Fibroblast of pulmonary artery (primary cell): ENCODE measurements around the gene ROCK2.
"Not testable (repeated sequence)": the region's sequence is repeated elsewhere in the genome, so short reads cannot be mapped to it uniquely, and the experiment has no call there.

Source experiments
- DNase-seq: peaks from one replicate; pipeline ENCODE4 v3.0.0-alpha.2; 2010; ENCODE audit warnings: low read depth
- H3K4me3 ChIP-seq: replicated peaks from 2 replicates; pipeline ENCODE4 v1.5.1; 2011; ENCODE audit warnings: low read depth, mild to moderate bottlenecking, control low read depth, low read length, moderate library complexity
- TF ChIP-seq, protein P1 (sequence below): IDR thresholded peaks from 2 replicates; pipeline ENCODE4 v1.5.1; 2011; ENCODE audit warnings: mild to moderate bottlenecking, control low read depth, low read length, inconsistent platforms; ENCODE audit errors: missing control alignments

ROCK2 gene

DNA sequence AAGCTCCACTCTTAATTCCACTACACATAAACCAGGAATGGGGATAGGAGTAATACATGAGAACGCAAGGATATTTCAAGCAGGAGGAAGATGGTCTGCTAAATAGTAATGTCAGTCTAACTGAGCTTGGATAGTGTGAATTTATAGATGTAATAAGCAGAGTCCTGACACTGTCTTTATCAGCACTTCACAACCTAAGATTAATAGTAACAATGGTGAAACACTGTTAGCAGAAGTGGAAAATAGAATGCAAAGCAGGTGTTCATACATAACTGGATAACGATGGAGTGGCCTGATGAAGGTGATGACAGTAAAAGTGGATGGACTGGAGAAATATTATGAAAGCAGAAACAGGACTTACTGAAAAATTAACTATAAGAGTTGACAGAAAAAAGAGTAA, 80.4 kb downstream of the ROCK2 start:
- no peak for DNase-seq
- H3K4me3 ChIP-seq: no peak overlapping the region
- TF ChIP-seq, protein P1, sequence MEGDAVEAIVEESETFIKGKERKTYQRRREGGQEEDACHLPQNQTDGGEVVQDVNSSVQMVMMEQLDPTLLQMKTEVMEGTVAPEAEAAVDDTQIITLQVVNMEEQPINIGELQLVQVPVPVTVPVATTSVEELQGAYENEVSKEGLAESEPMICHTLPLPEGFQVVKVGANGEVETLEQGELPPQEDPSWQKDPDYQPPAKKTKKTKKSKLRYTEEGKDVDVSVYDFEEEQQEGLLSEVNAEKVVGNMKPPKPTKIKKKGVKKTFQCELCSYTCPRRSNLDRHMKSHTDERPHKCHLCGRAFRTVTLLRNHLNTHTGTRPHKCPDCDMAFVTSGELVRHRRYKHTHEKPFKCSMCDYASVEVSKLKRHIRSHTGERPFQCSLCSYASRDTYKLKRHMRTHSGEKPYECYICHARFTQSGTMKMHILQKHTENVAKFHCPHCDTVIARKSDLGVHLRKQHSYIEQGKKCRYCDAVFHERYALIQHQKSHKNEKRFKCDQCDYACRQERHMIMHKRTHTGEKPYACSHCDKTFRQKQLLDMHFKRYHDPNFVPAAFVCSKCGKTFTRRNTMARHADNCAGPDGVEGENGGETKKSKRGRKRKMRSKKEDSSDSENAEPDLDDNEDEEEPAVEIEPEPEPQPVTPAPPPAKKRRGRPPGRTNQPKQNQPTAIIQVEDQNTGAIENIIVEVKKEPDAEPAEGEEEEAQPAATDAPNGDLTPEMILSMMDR: no peak

DNA sequence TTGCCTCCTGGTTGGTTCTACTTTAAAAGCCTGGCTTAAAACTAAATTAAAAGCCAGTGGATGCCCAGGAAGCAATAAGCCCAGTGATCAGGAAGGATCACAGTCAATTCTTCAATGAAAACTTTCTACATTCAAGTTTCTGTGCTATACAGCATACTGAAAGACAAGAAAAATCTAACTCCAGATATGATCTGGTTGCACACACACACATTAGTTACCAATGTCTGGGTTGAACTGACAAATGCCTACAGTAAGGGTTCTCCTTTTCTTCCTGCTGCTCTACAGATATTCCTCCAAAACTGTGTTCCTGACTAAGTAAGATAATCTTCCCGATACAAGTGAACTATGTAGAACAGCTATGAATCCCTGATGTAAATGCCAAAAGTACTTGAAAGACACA, 81.3 kb downstream of the ROCK2 start:
- DNase-seq: no peak
- TF ChIP-seq, protein P1: no peak
- H3K4me3 ChIP-seq: no peak overlapping the region

DNA sequence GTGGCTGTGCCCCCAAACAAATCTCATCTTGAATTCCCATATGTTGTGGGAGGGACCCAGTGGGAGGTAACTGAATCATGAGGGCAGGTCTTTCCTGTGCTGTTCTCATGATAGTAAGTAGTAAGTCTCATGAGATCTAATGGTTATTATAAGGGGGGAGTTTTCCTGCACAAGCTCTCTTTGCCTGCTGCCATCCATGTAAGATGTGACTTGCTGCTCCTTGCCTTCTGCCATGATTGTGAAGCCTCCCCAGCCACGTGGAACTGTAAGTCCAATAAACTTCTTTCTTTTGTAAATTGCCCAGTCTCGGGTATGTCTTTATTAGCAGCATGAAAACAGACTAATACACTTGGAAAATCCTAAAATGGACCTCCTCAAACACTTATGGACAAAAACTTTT, 82.0 kb downstream of the ROCK2 start:
- DNase-seq, H3K4me3 ChIP-seq: not testable (repeated sequence)

DNA sequence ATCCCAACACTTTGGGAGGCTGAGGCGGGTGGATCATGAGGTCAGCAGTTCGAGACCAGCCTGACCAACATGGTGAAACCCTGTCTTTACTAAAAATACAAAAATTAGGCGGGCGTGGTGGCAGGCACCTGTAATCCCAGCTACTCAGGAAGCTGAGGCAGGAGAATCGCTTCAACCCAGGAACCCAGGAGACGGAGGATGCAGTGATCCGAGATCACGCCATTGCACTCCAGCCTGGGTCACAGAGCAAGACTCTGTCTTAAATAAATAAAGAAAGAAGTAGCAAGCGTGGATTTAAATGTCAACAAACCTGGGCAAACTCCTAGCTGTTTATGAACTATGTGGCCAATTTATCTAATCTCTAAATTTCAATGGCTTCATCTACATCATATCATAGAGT, 82.9 kb downstream of the ROCK2 start:
- not testable (repeated sequence) for DNase-seq, H3K4me3 ChIP-seq

DNA sequence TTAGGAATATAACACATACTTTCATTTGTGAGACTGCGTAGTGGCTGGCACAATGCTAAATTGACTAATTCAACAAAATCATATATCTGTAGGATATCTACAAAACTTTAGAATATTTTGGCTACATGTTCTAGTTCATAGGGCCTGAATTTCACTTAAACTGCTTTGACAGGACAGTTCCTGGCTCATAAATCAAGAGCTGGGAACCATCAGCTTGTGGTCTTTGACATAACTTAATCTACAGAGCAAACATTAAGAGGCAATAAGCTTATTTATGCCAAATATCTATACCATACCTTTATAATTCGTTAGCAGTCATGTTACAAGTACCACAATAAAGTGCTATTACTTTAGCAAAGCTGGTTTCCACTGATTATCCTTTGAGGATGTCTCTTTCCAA, 83.5 kb downstream of the ROCK2 start:
- H3K4me3 ChIP-seq: no peak overlapping the region
- TF ChIP-seq, protein P1: no peak
- DNase-seq: no peak

DNA sequence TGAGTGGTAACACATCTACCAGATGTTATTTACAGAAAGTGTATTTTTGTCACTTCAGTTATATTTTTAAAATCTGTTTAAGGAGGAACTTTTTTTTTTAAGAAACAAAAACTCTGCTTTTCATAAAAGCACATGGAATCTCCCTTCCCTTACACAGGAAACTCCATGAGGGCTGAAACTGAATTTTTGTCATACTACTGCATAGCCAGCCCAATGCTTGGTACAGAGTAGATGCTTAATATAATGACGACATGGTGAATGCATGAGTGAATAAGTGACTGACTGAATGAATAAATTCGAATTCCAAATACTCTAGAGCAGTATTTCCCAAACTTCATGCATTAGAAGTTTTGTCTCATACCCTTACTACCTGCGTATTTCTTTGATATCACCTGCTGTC, 86.5 kb downstream of the ROCK2 start:
- TF ChIP-seq, protein P1: no peak
- H3K4me3 ChIP-seq: no peak overlapping the region
- DNase-seq: no peak

DNA sequence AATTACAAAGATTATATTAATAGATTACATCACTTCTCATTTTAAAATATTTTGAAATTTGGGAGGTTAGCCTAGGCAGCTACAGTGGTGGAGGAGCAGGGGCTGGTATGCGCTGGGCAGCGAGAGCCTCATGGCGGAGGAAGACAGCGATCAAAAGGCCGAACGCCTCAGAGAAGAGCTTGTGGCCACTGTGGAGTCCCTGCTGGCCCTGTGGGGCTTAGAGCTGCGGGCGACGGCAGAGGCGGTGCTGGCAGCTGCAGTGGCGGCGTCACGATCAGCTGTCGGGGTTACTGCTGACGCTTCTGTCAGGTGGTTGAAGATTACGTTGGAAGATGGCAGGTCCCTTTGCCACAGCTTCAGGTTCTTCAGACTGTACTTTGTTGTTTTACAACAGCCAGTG, 87.4 kb downstream of the ROCK2 start:
- TF ChIP-seq, protein P1: no peak
- H3K4me3 ChIP-seq: no peak overlapping the region
- DNase-seq: no peak

DNA sequence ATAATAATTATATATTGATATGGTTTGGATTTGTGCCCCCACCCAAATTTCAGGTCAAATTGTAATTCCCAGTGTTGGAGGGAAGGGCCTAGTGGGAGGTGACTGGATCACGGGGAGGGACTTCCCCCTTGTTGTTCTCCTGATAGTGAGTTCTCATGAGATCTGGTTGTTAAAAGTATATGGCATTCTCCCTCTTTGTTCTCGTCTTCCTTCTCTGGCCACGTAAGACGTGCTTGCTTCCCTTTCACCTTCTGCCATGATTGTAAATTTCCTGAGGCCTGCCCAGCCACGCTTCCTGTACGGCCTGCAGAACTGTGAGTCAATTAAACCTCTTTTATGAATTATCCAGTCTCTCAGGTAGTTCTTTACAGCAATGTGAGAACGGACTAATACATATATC, 88.3 kb downstream of the ROCK2 start:
- DNase-seq: no peak
- TF ChIP-seq, protein P1: no peak
- H3K4me3 ChIP-seq: no peak overlapping the region
